K562 (cell line): ENCODE measurements around the gene MTFR2. TPM values are rescaled to one million over a fixed set of nuclear protein-coding genes. Genes with fewer than 3 reads are reported as not detected.

Experiments used
- ATF1 ChIP-seq, 2 experiments: fragments of 450-650 bp in 1 of 2; IDR thresholded peaks; 2 replicates each; pipeline ENCODE4 v1.6.1; 2016; ENCODE audit warnings: missing compliant biosample characterization in 1 of 2, missing genetic modification characterization in 1 of 2
- ILF3 ChIP-seq: fragments of 450-650 bp; IDR thresholded peaks from 2 replicates; pipeline ENCODE4 v1.6.1; 2018; ENCODE audit warnings: antibody characterized with exemption, mild to moderate bottlenecking, moderate library complexity, borderline replicate concordance
- NR2C2 ChIP-seq, 2 experiments: fragments of 200-800 bp in 1 of 2; sonication (Bioruptor generic) in 1 of 2; sonication (generic) in 1 of 2; formaldehyde crosslinking in 1 of 2; IDR thresholded peaks; 2 replicates each; pipeline versions ENCODE4 v1.6.1 to v1.8.0; 2016 to 2022; ENCODE audit warnings: mild to moderate bottlenecking in 1 of 2, missing compliant biosample characterization in 1 of 2, missing genetic modification characterization in 1 of 2, missing genetic modification reagents in 1 of 2
- NR2F6 ChIP-seq: fragments of 450-650 bp; formaldehyde crosslinking; IDR thresholded peaks from 2 replicates; pipeline ENCODE4 v1.4.0; 2020; ENCODE audit warnings: mild to moderate bottlenecking
- ZNF133 ChIP-seq: fragments of 250-450 bp; sonication (Bioruptor Pico); IDR thresholded peaks from 2 replicates; pipeline ENCODE4 v1.4.0; 2020; ENCODE audit warnings: mild to moderate bottlenecking
- ZNF444 ChIP-seq: fragments of 250-450 bp; sonication (Bioruptor Pico); IDR thresholded peaks from 2 replicates; pipeline ENCODE4 v1.4.0; 2020; ENCODE audit warnings: mild to moderate bottlenecking, moderate library complexity
- polyA plus RNA-seq, 8 experiments: library from polyadenylated mRNA; depleted of rRNA in 4 of 8; stranded (reverse) in 5 of 8; unstranded in 3 of 8; fragments of >200 nt; fragmentation: Nextera tagmentation in 2 of 8; fragmentation: Illumina TruSeq in 1 of 8; extraction: Ambion mirVana in 2 of 8; extraction: Trizol in 1 of 8; gene quantifications; 2 replicates each; pipeline versions ENCODE4 v1.2.1 to v1.2.3, GENCODE V29; 2011 to 2014; ENCODE audit warnings: inconsistent platforms in 1 of 8, missing spikeins in 1 of 8
- total RNA-seq, 7 experiments: library from RNA; depleted of rRNA in 6 of 7; stranded (reverse); fragments of >200 nt in 6 of 7; fragmentation: Illumina TruSeq in 2 of 7; extraction: Trizol in 2 of 7; gene quantifications; 2 replicates each; pipeline versions ENCODE4 v1.2.1 to v1.2.3, GENCODE V29; 2011 to 2021; ENCODE audit warnings: low replicate concordance in 1 of 7
- TF ChIP-seq, protein P1 (sequence below): fragments of 250-450 bp; sonication (Bioruptor Pico); IDR thresholded peaks from 2 replicates; pipeline ENCODE4 v1.4.0; 2020
- TF ChIP-seq, protein P2 (sequence below): fragments of 450-650 bp; IDR thresholded peaks from 2 replicates; pipeline ENCODE4 v1.6.1; 2016; ENCODE audit warnings: low read depth, mild to moderate bottlenecking, moderate library complexity
- TF ChIP-seq, protein P3 (sequence below): fragments of 250-450 bp; sonication (Bioruptor Pico); IDR thresholded peaks from 2 replicates; pipeline ENCODE4 v1.5.0; 2021
- TF ChIP-seq, protein P4 (sequence below), 2 experiments: fragments of 450-650 bp in 1 of 2; IDR thresholded peaks; 2 replicates each; pipeline ENCODE4 v1.6.1; 2011 to 2017; ENCODE audit warnings: low read depth in 2 of 2, antibody characterized with exemption in 1 of 2, borderline replicate concordance in 1 of 2, low read length in 1 of 2, mild to moderate bottlenecking in 1 of 2, mixed read lengths in 1 of 2; ENCODE audit not compliant: control insufficient read depth in 1 of 2

The MTFR2 gene
- total and polyA plus RNA-seq, 9 of the 15 experiments (the other 6 are each of a cell fraction or from before 2014, with no cell fraction given): 10.1 to 63.3 (median 45.9) TPM

DNA sequence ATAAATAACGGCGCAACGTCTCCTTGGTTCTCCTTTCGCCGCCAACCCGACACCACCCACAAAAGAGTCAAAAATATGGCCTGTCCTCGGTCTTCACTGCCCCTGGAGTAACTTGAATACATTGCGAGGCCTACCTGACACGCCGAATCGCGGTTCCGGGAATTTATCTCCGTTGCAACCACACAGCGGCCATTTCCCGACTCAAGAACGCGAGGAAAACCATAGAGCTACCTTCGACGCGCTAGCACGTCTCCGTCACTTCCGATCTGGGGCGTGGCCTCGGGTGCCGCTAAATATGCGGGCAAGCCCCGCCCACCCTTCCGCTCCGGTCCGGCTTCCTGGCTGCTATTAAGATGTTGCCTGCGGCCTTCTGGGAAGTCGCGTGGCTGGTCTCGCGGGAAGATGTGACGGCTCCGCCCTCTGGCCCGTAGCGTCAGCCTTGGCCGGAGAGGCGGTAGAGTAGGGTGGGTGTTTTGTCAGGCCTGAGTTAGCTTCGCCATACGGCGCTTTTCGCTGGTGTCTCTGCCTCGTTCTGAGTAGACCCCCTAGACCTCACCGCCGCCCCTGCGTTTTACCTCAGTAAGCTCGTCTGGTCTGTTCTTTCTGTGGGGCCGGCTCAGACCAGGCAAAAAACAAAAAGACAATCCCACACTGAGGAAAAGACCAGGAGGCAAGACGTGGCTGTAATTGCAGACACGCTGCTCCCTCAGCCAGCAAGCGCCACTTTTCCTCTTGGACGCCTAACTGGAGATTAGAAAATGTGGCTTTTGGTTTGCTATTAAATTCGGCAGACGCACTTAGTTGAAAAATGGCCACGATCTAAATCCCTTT is 39.7 kb upstream of the MTFR2 start, which contains the start of gene BCLAF1 (continued):
- TF ChIP-seq, protein P1, sequence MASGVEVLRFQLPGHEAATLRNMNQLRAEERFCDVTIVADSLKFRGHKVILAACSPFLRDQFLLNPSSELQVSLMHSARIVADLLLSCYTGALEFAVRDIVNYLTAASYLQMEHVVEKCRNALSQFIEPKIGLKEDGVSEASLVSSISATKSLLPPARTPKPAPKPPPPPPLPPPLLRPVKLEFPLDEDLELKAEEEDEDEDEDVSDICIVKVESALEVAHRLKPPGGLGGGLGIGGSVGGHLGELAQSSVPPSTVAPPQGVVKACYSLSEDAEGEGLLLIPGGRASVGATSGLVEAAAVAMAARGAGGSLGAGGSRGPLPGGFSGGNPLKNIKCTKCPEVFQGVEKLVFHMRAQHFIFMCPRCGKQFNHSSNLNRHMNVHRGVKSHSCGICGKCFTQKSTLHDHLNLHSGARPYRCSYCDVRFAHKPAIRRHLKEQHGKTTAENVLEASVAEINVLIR (CRISPR knock-in tag): peak; percentile 77
- TF ChIP-seq ILF3 (peak; percentile 15; the same call in 1 of the 2 replicates), ZNF133 (peak; percentile 82; the same call in 1 of the 2 replicates), NR2C2 (CRISPR knock-in tag; IDR thresholded peaks at IDR 0.05) (peak; percentile 83; the same call in 1 of the 2 replicates), NR2C2 (tag; IDR thresholded peaks at IDR 0.05) (peak; percentile 55), ATF1 (CRISPR knock-in tag; IDR thresholded peaks at IDR 0.05) (no peak), ATF1 (tag; IDR thresholded peaks at IDR 0.05) (peak; percentile 96), NR2F6 (CRISPR knock-in tag) (0 out of 2 replicates have a peak, but pooled peaks have one; percentile 85), ZNF444 (CRISPR knock-in tag) (0 out of 2 replicates have a peak, but pooled peaks have one; percentile 65)
- TF ChIP-seq, protein P2, sequence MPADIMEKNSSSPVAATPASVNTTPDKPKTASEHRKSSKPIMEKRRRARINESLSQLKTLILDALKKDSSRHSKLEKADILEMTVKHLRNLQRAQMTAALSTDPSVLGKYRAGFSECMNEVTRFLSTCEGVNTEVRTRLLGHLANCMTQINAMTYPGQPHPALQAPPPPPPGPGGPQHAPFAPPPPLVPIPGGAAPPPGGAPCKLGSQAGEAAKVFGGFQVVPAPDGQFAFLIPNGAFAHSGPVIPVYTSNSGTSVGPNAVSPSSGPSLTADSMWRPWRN: peak; percentile 11; the same call in 1 of the 2 replicates
- TF ChIP-seq, protein P3, sequence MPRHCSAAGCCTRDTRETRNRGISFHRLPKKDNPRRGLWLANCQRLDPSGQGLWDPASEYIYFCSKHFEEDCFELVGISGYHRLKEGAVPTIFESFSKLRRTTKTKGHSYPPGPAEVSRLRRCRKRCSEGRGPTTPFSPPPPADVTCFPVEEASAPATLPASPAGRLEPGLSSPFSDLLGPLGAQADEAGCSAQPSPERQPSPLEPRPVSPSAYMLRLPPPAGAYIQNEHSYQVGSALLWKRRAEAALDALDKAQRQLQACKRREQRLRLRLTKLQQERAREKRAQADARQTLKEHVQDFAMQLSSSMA (CRISPR knock-in tag): peak; percentile 79; the same call in 1 of the 2 replicates
- TF ChIP-seq, protein P4, sequence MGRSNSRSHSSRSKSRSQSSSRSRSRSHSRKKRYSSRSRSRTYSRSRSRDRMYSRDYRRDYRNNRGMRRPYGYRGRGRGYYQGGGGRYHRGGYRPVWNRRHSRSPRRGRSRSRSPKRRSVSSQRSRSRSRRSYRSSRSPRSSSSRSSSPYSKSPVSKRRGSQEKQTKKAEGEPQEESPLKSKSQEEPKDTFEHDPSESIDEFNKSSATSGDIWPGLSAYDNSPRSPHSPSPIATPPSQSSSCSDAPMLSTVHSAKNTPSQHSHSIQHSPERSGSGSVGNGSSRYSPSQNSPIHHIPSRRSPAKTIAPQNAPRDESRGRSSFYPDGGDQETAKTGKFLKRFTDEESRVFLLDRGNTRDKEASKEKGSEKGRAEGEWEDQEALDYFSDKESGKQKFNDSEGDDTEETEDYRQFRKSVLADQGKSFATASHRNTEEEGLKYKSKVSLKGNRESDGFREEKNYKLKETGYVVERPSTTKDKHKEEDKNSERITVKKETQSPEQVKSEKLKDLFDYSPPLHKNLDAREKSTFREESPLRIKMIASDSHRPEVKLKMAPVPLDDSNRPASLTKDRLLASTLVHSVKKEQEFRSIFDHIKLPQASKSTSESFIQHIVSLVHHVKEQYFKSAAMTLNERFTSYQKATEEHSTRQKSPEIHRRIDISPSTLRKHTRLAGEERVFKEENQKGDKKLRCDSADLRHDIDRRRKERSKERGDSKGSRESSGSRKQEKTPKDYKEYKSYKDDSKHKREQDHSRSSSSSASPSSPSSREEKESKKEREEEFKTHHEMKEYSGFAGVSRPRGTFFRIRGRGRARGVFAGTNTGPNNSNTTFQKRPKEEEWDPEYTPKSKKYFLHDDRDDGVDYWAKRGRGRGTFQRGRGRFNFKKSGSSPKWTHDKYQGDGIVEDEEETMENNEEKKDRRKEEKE (IDR thresholded peaks at IDR 0.05; ENCODE audit: borderline replicate concordance in 1 of 2, control insufficient read depth in 1 of 2, low read depth in 2 of 2, low read length in 1 of 2): 0 out of 4 replicates have a peak, but pooled peaks of 1 of the 2 experiments have one; percentile 24
